Measurements from ENCODE around the gene PDE2A.

Gene PDE2A

DNA sequence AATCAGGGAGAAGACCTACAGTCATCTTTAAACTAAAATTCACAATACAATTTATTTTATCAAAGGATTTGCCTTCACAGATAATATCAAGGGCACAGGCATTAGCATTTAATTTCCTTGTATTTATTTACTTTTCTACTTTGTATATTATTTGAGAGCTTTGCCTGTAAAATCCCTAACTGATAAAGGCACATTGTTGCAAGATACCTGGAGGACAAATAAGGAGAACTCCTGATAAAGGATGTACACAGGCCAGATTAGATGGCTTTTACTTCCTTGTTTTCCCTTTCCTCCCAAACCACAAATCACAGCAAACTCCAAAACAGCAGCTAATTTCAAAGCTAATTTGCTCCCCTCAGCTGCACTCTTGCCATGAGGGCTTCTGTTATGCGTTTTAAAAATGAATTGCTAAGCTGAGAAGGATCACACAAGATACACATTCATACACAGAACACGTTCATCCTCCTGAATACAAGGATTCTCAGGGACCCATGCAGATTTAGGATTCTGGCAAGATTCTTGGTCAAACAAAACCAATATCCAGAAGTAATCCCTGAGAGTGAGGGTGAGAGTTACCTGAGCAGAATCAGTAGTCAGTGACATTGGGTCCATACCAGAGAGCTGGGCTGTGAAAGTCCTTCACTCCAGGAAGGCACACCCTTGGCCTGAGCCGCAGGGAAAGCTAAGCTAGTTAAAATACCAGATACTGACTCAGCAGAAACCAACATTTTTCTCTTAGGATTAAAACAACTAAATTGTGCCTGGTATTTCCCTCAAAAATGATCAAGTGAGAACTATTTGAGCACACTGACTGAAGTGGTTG is 139.6 kb downstream of the PDE2A start:
- no peak for FAIRE-seq

DNA sequence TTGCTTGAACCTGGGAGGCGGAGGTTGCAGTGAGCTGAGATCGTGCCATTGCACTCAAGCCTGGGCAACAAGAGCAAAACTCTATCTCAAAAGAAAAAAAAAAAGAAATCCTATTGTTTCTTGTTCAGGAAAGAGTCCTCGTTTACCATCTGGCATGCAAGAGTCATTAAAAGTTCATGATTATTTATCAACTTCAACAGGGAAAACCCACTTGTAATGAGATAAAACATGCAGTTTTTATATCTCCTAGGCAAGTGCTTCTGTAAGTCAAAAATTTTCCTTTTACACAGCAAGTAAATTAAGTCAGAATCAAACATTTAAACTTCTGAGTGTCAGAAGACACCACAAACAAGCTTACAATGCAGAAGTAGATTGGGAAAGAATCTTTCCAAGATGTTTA is 145.2 kb downstream of the PDE2A start:
- no peak for FAIRE-seq

DNA sequence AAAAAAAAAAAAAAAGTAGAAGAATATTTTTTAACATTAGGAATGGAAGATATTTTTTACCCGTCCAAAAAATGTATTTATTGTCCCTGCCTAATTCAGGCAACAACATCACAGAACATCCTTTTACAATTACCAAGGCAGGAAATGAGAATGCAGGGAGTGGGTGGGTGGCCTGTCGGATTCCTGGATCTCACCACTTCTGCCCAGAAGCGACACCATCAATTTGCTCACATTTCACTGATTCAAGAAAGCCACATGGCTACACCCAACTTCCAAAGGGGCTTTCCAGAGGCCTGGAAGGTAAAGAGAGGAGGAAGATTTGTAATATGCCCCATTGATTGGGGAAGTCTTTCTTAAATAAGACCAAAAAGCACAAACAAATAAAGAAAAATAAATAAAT is 146.1 kb downstream of the PDE2A start:
- FAIRE-seq: no peak

Data from A204.1 (cell line).